H7 (cell line): Measurements from ENCODE around the gene GNAS-AS1. TPM values are rescaled to one million over a fixed set of nuclear protein-coding genes. Genes with fewer than 3 reads are reported as not detected.

ENCODE experiments used
- DNase-seq: peaks from one replicate; pipeline ENCODE4 v3.0.0; 2012
- H3K27me3 ChIP-seq: 2 replicates; pipeline ENCODE4 v1.6.0; 2011; ENCODE audit warnings: mild to moderate bottlenecking, low read length; ENCODE audit not compliant: control insufficient read depth, insufficient read depth
- H3K36me3 ChIP-seq: replicated peaks from 2 replicates; pipeline ENCODE4 v1.5.1; 2011; ENCODE audit warnings: low read length; ENCODE audit not compliant: control insufficient read depth, insufficient read depth
- H3K4me3 ChIP-seq: 2 replicates; pipeline ENCODE4 v1.5.1; 2011; ENCODE audit warnings: low read depth, mild to moderate bottlenecking, control low read depth, low read length, moderate library complexity; ENCODE audit not compliant: insufficient read depth
- total RNA-seq: library from RNA; depleted of rRNA; stranded (reverse); fragments of >200 nt; shearing (Covaris generic); gene quantifications from 2 replicates; pipeline ENCODE4 v1.2.3, GENCODE V29; 2014

GNAS-AS1 gene
- total RNA-seq, 1 experiment from 2014 or later = 0.24 TPM

DNA sequence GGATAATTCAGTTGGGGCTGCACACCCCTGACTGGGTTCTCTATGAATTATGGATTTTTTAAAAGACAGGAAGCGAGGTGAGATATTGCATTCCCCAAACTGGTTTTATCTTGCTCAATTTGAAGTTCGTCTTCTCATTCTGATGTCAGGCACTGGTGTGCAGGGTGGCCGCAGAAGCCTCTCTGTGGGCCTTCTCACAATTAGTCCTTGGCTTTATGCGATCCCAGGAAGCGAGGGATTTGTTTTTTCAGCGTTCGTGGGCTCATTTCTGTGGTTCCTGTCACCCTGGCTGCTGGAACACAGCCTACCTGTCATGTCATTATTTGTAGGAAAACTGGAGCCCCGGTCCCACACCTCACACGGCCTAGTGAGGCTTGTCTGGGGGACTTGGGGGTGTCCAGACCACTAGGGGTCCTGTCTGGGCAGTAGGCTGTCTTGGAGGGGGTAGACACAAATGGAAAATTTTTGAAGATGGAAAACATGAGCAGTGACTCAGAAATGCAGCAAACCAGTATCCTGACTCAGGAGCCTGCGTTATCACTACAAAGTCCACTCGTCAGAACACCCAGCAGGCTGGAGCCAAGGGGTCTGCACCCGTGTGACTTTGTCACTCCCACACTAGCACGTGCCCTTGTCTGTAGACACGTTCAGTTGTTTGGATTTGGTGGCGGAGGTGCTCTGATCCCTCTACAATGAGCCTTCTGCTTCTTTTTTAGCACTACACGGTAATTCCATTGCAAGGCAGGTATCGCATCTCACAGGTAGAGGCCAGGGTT, 42.2 kb downstream of the GNAS-AS1 start:
- Histone ChIP-seq H3K4me3 (no peak overlapping the region), H3K36me3 (no peaks in the 10 kb centered on the region), H3K27me3 (no peaks in the 10 kb centered on the region)
- no peak for DNase-seq

DNA sequence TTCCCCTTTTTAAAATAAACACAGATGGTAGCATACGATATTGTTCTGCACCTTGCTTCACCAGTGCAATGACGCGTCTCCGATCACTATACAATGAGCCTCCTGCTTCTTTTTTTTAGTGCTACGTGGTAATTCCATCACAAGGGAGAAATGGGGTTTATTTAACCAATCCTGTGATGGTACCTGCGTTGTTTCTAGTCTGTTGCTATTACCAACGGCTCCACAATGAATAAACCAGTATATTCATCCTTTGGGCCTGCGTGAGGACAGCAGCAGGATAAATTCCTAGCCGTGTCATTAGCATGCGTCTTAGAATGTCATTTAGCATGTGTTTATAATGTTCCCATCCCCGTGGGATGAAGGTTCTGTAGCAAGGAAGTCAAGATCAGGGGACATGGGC, 42.9 kb downstream of the GNAS-AS1 start:
- Histone ChIP-seq H3K36me3 (no peaks in the 10 kb centered on the region), H3K4me3 (no peak overlapping the region), H3K27me3 (no peaks in the 10 kb centered on the region)
- no peak for DNase-seq

DNA sequence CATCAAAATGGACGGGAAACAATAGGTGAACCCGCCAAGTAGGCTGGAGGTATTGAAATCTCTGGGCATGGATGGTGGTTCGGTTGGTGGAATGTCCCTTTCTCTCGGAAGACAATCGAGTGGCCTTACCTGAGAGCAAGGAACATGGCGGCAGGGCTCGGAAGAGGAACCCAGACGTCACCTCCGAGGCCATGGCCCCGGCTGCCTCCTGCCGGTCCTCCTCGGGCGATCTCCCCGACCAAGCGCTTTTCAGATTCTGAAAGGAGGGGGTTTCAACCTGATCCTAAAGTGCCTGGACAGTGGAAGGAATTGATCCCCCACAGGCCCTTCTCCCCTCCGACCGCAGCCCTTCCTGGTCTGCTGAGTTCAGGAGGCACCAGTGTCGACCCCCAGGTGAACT, 47.2 kb downstream of the GNAS-AS1 start:
- no peak for DNase-seq
- H3K36me3 ChIP-seq = no peaks in the 10 kb centered on the region
- H3K27me3 ChIP-seq = no peaks in the 10 kb centered on the region
- H3K4me3 ChIP-seq = no peak overlapping the region

DNA sequence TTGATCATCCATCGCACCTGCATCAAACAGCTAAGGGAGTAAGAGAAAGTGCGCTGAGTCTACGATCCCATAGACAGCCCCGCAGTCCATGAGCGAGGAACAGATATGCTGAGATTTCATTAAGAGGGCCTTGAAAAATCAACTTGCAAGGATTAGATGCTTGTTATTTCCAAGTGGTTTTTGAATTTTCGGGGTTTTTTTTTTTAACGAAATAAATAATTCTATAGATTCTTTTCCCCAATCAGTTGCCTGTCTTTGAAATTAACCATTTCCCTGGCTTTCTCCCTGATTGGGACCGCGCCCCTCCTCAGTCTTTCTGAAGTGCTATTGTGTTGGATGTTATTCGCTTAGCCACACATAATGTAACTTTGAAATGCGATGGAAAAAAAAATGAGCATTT, 48.6 kb downstream of the GNAS-AS1 start:
- no peaks in the 10 kb centered on the region for H3K27me3 ChIP-seq
- no peak overlapping the region for H3K4me3 ChIP-seq
- DNase-seq = no peak
- no peaks in the 10 kb centered on the region for H3K36me3 ChIP-seq

DNA sequence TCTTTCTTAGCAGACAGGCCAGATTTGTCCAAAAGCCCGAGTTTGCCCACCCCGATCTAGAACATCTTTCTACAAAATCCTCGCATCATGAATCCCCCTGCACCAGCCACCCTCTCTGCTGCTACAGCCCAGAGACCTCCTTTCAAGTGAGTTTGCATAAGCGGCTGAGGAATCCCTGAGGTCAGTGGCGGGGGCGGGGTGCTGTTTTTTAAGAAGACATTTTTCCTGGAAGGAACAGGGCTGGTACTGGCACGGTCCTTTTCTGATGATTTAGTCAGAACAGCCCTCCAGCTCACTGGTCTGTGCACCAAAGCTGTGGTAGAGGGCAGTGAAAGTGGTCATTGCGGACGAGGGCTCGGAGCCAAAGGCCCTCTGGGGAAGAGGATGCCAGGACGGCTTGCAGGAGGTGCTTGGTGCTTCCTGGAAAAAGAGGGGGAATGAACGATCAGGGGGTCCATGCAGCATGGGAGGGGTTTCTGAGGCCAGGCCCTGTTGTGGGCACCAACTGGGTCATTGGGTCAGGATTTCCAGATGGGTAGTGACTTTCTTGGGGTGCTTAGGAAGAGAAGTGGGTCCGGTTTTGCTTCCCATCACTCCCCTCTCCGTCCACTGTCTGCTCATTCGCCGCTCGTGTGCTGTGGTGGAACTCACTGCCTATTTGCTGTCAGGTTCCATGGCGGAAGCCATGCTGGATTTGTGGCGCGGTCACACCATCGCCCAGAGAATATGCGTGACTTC, 50.4 kb downstream of the GNAS-AS1 start:
- Histone ChIP-seq H3K4me3 (no peak overlapping the region), H3K27me3 (no peaks in the 10 kb centered on the region), H3K36me3 (no peaks in the 10 kb centered on the region)
- peak; percentile 80 for DNase-seq

DNA sequence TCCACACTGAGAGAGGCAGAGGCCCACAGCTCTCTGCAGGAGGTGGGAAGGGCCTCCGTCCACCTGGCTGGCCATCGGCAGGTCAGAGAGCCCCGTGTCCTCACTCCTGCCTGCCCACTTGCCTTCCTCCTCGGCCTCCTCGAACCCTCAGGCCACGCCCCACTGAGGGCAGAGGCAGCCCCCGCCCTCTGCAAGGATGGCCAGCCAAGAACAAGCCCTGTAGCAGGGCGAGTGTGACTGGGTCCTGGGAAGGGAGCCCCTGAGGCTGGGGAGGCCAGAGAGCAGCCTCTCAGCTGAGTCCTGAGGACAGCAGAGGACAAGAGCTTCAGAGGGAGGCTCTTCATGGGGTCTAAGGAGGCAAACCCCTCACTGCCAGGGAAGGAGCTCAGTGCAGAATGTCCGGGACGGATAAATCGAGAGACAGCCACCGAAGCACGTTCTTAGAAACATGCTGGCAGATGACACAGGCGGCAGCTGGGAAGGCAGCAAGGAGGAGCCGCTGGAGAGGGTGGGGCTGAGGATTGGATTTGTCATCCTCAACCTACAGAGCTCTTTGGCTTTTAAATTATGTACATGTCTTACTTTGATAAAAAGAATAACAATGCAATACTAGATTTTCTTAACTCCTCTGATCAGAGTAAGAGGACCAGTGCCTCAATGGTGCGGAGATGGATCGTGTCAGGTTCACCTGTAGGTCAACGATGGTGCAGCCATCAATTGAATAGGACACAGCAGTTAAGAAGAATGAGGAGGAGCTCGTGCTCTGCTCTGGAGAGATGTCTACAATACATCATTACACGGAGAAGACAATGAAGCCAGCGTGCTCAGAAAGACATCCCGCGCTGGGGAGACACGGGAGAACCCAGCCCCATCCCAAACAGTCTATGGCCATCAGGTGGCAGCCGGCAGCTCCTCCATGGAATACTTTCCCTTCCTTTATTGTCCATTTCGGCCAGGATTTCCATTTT, 53.0 kb downstream of the GNAS-AS1 start:
- no peaks in the 10 kb centered on the region for H3K36me3 ChIP-seq
- no peak for DNase-seq
- H3K4me3 ChIP-seq = no peak overlapping the region
- no peaks in the 10 kb centered on the region for H3K27me3 ChIP-seq

DNA sequence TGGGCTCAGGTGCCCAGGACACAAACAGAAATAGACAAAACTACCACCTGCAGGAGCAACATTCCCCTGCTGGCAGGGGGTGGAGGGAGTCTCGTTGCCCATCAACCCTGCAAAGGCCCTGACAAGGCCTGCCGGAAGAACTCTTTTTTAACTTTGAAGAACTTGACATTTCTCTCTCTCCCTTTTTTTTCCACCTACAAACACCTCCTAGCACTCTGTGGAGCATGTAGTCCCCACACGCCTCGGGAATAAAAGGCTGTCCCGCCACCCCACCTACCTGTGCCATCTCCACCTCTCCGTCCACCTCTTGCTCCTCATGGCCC, 54.8 kb downstream of the GNAS-AS1 start:
- Histone ChIP-seq H3K27me3 (no peaks in the 10 kb centered on the region), H3K4me3 (no peak overlapping the region), H3K36me3 (no peaks in the 10 kb centered on the region)
- DNase-seq = no peak

DNA sequence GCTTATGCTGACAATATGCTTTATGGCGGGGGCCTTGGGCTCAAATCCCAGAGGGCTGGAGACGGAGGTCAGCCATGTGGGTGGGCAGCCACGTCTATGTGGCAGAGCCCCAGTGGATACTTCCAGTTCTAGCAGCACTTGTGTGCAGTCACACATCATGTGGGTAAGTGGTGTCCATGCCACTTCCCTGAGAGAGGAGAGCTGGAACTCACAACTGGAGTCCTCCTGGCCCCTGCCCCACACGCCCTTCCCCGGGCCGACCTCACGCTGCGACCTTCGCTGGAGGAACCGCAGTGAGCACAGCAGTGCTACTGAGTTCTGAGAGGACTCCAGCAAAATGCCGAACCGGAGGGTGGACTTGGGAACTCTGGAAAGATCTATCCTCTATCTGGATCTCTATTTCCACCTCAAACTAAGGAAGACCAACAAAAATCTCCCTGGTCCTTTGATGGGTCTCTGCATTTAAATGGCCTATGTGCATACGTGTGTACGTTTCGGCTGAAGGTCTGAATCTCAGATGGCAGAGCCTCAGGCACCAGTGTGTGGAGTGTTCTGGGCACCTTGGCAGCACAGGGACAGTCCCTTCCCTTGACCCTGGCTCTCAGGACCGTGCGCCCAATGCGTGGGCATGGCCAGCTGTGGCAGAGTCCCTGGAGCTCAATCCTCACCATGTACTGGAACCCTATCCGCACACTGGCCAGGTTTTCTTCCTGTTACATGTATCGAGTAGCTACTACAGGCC, 55.4 kb downstream of the GNAS-AS1 start:
- Histone ChIP-seq H3K27me3 (no peaks in the 10 kb centered on the region), H3K36me3 (no peaks in the 10 kb centered on the region), H3K4me3 (no peak overlapping the region)
- DNase-seq = no peak

DNA sequence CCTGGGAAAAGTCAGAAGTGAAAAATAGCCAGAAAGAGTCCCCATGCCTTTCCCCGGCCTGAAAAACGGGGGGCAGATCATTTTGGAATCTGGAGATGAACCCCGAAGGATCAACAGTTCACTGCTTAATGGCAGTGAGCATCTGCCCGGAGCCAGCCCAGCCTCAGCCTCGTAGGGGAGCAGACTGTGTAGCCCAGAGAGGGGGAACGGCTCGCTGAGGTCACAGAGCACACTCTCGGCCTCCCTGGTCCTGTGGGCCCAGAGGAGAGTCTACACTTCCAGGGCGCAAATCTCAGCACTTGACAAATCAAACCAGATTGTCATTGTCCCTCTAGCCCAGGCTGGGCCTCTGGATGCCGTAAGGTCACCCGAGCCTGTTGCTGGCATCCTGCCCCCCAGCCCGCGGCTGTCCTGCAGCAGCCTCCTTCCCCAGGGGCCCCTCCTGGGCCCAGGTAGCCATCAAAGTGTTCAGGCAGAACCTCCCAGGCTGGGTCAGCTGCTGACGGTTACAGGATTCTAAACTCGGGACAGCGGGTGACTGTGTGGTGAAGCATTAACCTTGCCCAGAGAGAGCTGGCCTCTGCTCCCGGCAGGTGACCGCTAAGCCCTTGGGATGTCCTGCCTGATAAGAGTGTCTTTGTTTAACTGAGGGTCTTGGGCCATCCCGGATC, 56.1 kb downstream of the GNAS-AS1 start:
- no peaks in the 10 kb centered on the region for H3K36me3 ChIP-seq
- H3K27me3 ChIP-seq = no peaks in the 10 kb centered on the region
- DNase-seq = no peak
- H3K4me3 ChIP-seq = no peak overlapping the region

DNA sequence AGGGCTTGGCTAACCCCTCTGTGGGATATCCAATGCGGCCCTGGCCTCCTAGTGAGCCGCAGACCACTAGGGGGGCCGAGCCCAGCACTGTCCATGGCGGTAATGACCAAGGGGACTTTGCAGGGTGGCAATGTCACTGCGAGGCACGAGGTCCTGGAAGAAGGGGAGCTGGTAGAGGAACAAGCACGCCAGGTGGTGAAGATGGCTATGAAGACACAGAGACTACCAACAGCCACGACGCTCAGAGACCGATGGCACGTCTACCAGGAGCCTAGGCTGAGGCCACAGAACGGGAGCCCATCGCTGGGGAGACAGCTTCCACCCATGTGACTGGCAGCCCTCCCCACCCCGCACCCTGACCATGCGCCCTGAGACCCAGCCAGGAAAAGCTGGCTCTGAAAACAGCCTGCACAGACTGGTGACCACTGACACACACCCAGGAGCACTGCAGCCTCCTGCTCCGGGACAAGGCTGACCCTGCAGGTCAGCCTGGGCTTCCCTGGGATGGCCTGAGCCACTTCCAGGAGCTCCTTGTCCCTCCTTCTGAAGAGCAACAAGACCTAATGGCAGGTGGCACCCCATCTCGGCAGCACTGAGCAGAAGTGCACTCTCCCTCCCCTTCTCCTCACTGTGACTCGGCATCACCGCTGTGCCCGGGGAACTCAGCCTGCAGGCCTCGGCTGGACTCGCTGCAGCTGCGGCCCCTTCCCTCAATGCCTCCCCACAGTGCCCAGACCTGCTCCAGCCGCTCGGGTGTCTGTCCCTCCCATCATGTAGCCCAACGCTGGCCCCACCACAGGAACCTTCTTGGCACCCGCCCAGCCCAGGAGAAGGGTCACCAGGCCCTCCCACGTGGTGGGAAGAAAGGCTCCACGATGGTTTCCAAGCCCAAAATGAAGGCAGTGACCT, 56.9 kb downstream of the GNAS-AS1 start:
- no peak for DNase-seq
- no peaks in the 10 kb centered on the region for H3K27me3 ChIP-seq
- no peaks in the 10 kb centered on the region for H3K36me3 ChIP-seq
- no peak overlapping the region for H3K4me3 ChIP-seq

DNA sequence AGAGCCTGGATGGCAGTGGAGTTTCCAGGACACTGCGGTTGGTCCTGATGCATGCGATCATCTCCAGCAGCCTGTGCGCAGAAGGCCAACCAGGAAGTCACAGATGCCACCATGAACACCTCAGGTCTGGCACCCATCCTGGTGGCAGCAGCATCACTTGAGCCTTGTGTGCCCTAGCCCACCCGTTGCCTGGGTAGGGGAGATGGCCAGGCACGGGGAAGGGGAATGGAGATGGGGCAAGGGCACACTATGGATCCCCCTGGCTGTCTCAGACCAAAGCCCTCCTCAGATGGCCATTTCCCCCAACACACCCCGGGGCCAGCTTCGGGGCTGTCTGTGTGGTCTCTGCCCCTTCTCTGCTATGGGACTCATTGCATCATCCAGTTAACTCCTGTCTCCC, 58.3 kb downstream of the GNAS-AS1 start:
- no peak overlapping the region for H3K4me3 ChIP-seq
- no peaks in the 10 kb centered on the region for H3K27me3 ChIP-seq
- no peaks in the 10 kb centered on the region for H3K36me3 ChIP-seq
- no peak for DNase-seq

DNA sequence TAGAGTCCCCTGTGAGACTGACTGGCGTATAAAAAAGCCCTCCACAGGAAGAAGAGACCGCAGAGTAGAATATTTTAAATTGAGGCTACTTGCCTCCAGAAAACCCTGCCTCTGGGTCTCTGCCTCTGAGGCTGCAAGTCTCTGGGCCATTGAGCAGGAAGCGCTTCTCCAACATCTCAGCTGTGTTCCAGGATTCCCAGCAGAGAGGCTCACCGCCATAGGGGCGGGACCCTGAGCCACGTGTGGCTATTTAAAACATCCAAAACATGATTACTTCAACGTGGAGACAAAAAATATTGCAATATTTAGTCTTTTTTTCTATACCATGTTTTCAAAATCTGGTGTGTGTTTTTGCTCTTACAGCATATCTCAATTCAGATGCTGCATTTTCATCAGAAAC, 59.4 kb downstream of the GNAS-AS1 start:
- H3K36me3 ChIP-seq = no peaks in the 10 kb centered on the region
- DNase-seq = no peak

DNA sequence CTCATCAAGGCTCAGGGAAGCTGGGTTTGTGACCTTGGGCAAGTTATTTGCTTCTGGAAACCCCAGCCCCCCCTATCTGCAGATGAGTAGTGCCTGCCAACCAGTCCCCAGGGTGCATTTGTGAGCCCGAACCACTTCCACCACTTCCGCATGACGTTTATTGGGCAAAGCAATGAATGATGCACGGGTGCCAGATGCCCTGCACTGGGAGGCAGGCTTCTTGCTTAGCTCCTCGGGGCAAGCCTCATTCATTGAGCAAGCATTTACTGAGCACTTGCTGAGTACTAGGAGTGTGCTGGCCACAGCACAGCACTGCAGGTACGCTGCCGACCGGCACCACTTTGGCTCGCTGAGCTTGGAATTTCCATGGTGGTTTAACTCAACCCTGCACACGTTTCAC, 60.2 kb downstream of the GNAS-AS1 start:
- DNase-seq = no peak
- H3K4me3 ChIP-seq = no peak overlapping the region
- H3K27me3 ChIP-seq = no peaks in the 10 kb centered on the region
- H3K36me3 ChIP-seq = no peaks in the 10 kb centered on the region

More for the DNA sequence above, 59.4 kb downstream of the GNAS-AS1 start:
- Histone ChIP-seq H3K4me3 (no peak overlapping the region), H3K27me3 (no peaks in the 10 kb centered on the region)
